Liver (tissue), 9 donors: ENCODE data around the gene SNX17. TPM values are rescaled to one million over a fixed set of nuclear protein-coding genes. Genes with fewer than 3 reads are reported as not detected.
A peak's percentile ranks its signal among the peaks of the same experiment; 100 is the strongest.

Experiments
- DNase-seq: peaks from one replicate; pipeline ENCODE4 v3.0.0-alpha.2; 2017; ENCODE audit warnings: low spot score
- H3K27ac ChIP-seq, 2 donors: one replicate each; pipeline ENCODE4 v1.7.0; 2013; ENCODE audit warnings: inconsistent platforms in 2 of 2, low read length in 2 of 2, control low read depth in 1 of 2, low read depth in 1 of 2, mild to moderate bottlenecking in 1 of 2
- H3K27me3 ChIP-seq, 4 donors: one replicate each; pipeline versions ENCODE4 v1.6.1 to v1.7.0; 2013; ENCODE audit warnings: low read length in 3 of 4, inconsistent platforms in 1 of 4, mild to moderate bottlenecking in 1 of 4, moderate library complexity in 1 of 4; ENCODE audit not compliant: control insufficient read depth in 4 of 4, insufficient read depth in 4 of 4
- H3K36me3 ChIP-seq, 4 donors: one replicate each; pipeline versions ENCODE4 v1.6.1 to v1.7.0; 2013; ENCODE audit warnings: low read length in 3 of 4, mild to moderate bottlenecking in 3 of 4, low read depth in 1 of 4, moderate library complexity in 1 of 4; ENCODE audit not compliant: control insufficient read depth in 4 of 4, insufficient read depth in 3 of 4
- H3K4me1 ChIP-seq, 4 donors: one replicate each; pipeline versions ENCODE4 v1.6.1 to v1.7.0; 2013; ENCODE audit warnings: low read length in 3 of 4, mild to moderate bottlenecking in 3 of 4, moderate library complexity in 1 of 4; ENCODE audit not compliant: control insufficient read depth in 4 of 4, insufficient read depth in 4 of 4
- H3K4me3 ChIP-seq, 3 donors: one replicate each; pipeline versions ENCODE4 v1.6.1 to v1.7.0; 2013; ENCODE audit warnings: low read length in 3 of 3, control low read depth in 1 of 3, low read depth in 1 of 3, mild to moderate bottlenecking in 1 of 3
- H3K9ac ChIP-seq, 2 donors: one replicate each; pipeline ENCODE4 v1.7.0; 2013; ENCODE audit warnings: low read length in 2 of 2, mild to moderate bottlenecking in 2 of 2, moderate library complexity in 2 of 2, control low read depth in 1 of 2, low read depth in 1 of 2
- H3K9me3 ChIP-seq, 4 donors: one replicate each; pipeline versions ENCODE4 v1.6.1 to v1.7.0; 2013; ENCODE audit warnings: low read length in 3 of 4; ENCODE audit not compliant: control insufficient read depth in 4 of 4
- EGR1 ChIP-seq, 2 donors: IDR thresholded peaks; 2 replicates each; pipeline ENCODE4 v1.6.1; 2016 to 2018; ENCODE audit warnings: antibody characterized with exemption in 2 of 2, low read depth in 2 of 2
- FOXA1 ChIP-seq: IDR thresholded peaks from 2 replicates; pipeline ENCODE4 v1.6.1; 2016; ENCODE audit warnings: antibody characterized with exemption
- FOXA2 ChIP-seq: IDR thresholded peaks from 2 replicates; pipeline ENCODE4 v1.6.1; 2016; ENCODE audit warnings: antibody characterized with exemption
- GABPA ChIP-seq, 2 donors: IDR thresholded peaks in 1 of 2; conservative IDR thresholded peaks in 1 of 2; 2 replicates each; pipeline ENCODE4 v1.6.1; 2016; ENCODE audit warnings: antibody characterized with exemption in 2 of 2, mild to moderate bottlenecking in 1 of 2, moderate library complexity in 1 of 2
- HNF4A ChIP-seq, 2 donors: conservative IDR thresholded peaks; 2 replicates each; pipeline ENCODE4 v1.6.1; 2016; ENCODE audit warnings: antibody characterized with exemption in 2 of 2, mild to moderate bottlenecking in 2 of 2
- HNF4G ChIP-seq: IDR thresholded peaks from 2 replicates; pipeline ENCODE4 v1.6.1; 2016; ENCODE audit warnings: antibody characterized with exemption
- JUND ChIP-seq, 2 donors: IDR thresholded peaks; 2 replicates each; pipeline ENCODE4 v1.6.1; 2016; ENCODE audit warnings: antibody characterized with exemption in 2 of 2
- RAD21 ChIP-seq, 2 donors: IDR thresholded peaks; 2 replicates each; pipeline ENCODE4 v1.6.1; 2016; ENCODE audit warnings: antibody characterized with exemption in 2 of 2, mild to moderate bottlenecking in 2 of 2
- SP1 ChIP-seq: IDR thresholded peaks from 2 replicates; pipeline ENCODE4 v1.6.1; 2018; ENCODE audit warnings: antibody characterized with exemption, mild to moderate bottlenecking
- YY1 ChIP-seq: IDR thresholded peaks from 2 replicates; pipeline ENCODE4 v1.6.1; 2016; ENCODE audit warnings: antibody characterized with exemption, mild to moderate bottlenecking
- WGBS: extraction: QIAGEN DNeasy Blood & Tissue Kit; methylation state at CpG from one replicate; pipeline ENCODE4 v1.1.7; 2013; 5-methylcytosine and 5-hydroxymethylcytosine counted together
- polyA plus RNA-seq, 2 donors: library from polyadenylated mRNA; stranded (reverse) in 1 of 2; unstranded in 1 of 2; fragments of 200-250 nt in 1 of 2; fragments of >200 nt in 1 of 2; fragmentation: Nextera tagmentation in 1 of 2; extraction: Ambion mirVana in 1 of 2; gene quantifications; one replicate each; pipeline versions ENCODE4 v1.2.1 to v1.2.3, GENCODE V29; 2013 to 2015
- total RNA-seq, 2 donors: library from RNA; depleted of rRNA; stranded (reverse); fragments of >200 nt; gene quantifications; one replicate each; pipeline ENCODE4 v1.2.3, GENCODE V29; 2014
- TF ChIP-seq, protein P1 (sequence below): fragments of 150-350 bp; IDR thresholded peaks from 2 replicates; pipeline ENCODE4 v1.5.1; 2017; ENCODE audit warnings: improper control_type of control experiment, low read depth, low read length; ENCODE audit not compliant: missing input control
- TF ChIP-seq, protein P2 (sequence below): IDR thresholded peaks from 2 replicates; pipeline ENCODE4 v1.6.1; 2016; ENCODE audit warnings: antibody characterized with exemption, mild to moderate bottlenecking
- TF ChIP-seq, protein P3 (sequence below): IDR thresholded peaks from 2 replicates; pipeline ENCODE4 v1.6.1; 2016; ENCODE audit warnings: antibody characterized with exemption
- donor health status: healthy.
- donor health status: healthy.
- donor health status: healthy.
- donor health status: healthy.
- donor health status: healthy.

SNX17 gene
- total and polyA plus RNA-seq, 4 donors, result 53.7 to 65.3 (median 59.1) TPM

DNA sequence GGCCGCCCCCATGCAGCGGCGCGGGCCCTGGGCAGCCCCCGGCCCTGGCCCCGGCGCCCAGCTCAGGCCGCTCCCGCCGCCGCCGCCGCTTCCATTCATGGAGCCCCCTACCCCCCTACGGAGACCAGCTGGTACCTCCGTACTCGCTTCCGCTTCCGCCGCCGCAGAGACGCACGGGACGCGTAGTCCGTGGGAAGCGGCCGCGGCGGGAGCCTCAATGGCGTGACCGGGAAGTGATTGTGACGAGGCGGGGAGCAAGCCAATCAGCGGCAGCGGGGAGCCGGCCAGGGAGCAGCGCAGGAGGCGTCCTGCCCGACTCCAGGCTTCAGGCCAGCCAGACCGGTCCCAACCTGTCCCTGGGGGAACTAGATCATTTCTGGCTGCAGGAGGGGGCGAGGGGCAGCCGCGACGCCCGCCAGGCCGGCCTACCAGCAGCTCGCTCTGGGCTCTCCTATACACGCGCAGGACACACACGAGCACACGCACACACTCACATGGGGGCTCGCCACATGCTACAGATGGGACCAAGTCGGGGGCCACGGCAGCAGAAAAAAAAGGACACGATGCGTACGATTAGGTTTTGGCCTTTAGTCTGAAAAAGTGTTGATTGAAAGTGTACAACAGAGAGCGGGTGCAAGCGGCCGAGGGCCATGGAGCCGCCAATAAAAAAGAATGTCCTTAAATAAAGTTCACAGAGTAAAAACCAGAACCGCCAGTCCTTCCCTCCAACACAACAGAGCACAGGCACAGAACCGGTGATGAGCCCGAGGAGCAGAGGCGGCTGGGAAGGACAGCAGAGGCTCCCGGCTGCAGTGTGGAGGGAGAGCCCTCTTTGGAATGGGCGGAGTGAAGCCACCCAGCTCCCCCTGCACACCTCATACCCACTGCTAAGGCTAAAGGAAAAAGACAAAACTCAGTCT lies 10.5 kb downstream of the SNX17 start, which contains the start of gene ZNF513:
ZNF513 (minus strand) TSS at position 109 of the 920 bp plus-strand sequence. CDS start 208 bp downstream, outside the sequence.
- TF ChIP-seq EGR1 (IDR thresholded peaks at IDR 0.05; ENCODE audit: low read depth in 2 of 2) (peak in 1 of 2 donors; percentile 23), YY1 (peak; percentile 80), SP1 (peak; percentile 66), GABPA (IDR thresholded peaks at IDR 0.05 in 1 of 2, conservative IDR thresholded peaks at IDR 0.05 in 1 of 2) (peak; percentile 74 to 93), RAD21 (IDR thresholded peaks at IDR 0.05) (peak in 1 of 2 donors; percentile 21), JUND (IDR thresholded peaks at IDR 0.05) (no peak)
- TF ChIP-seq, protein P1, sequence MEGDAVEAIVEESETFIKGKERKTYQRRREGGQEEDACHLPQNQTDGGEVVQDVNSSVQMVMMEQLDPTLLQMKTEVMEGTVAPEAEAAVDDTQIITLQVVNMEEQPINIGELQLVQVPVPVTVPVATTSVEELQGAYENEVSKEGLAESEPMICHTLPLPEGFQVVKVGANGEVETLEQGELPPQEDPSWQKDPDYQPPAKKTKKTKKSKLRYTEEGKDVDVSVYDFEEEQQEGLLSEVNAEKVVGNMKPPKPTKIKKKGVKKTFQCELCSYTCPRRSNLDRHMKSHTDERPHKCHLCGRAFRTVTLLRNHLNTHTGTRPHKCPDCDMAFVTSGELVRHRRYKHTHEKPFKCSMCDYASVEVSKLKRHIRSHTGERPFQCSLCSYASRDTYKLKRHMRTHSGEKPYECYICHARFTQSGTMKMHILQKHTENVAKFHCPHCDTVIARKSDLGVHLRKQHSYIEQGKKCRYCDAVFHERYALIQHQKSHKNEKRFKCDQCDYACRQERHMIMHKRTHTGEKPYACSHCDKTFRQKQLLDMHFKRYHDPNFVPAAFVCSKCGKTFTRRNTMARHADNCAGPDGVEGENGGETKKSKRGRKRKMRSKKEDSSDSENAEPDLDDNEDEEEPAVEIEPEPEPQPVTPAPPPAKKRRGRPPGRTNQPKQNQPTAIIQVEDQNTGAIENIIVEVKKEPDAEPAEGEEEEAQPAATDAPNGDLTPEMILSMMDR, result no peak
- TF ChIP-seq, protein P2, sequence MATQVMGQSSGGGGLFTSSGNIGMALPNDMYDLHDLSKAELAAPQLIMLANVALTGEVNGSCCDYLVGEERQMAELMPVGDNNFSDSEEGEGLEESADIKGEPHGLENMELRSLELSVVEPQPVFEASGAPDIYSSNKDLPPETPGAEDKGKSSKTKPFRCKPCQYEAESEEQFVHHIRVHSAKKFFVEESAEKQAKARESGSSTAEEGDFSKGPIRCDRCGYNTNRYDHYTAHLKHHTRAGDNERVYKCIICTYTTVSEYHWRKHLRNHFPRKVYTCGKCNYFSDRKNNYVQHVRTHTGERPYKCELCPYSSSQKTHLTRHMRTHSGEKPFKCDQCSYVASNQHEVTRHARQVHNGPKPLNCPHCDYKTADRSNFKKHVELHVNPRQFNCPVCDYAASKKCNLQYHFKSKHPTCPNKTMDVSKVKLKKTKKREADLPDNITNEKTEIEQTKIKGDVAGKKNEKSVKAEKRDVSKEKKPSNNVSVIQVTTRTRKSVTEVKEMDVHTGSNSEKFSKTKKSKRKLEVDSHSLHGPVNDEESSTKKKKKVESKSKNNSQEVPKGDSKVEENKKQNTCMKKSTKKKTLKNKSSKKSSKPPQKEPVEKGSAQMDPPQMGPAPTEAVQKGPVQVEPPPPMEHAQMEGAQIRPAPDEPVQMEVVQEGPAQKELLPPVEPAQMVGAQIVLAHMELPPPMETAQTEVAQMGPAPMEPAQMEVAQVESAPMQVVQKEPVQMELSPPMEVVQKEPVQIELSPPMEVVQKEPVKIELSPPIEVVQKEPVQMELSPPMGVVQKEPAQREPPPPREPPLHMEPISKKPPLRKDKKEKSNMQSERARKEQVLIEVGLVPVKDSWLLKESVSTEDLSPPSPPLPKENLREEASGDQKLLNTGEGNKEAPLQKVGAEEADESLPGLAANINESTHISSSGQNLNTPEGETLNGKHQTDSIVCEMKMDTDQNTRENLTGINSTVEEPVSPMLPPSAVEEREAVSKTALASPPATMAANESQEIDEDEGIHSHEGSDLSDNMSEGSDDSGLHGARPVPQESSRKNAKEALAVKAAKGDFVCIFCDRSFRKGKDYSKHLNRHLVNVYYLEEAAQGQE, result peak; percentile 56
- TF ChIP-seq, protein P3, sequence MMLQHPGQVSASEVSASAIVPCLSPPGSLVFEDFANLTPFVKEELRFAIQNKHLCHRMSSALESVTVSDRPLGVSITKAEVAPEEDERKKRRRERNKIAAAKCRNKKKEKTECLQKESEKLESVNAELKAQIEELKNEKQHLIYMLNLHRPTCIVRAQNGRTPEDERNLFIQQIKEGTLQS, result no peak
- Histone ChIP-seq H3K4me3 (peak within 1 kb of the TSS; percentile 70 to 86 (median 75)), H3K4me1 (peaks cover 7 to 49% (median 43%) of the 10 kb centered on the region in 4 donors), H3K9ac (peak within 1 kb of the TSS; percentile 61 to 99), H3K27me3 (no peaks in the 10 kb centered on the region), H3K9me3 (no peaks in the 10 kb centered on the region), H3K27ac (peak within 1 kb of the TSS; percentile 94 to 97), H3K36me3 (peaks cover 6 to 52% (median 28%) of the 10 kb centered on the region in 4 donors)
- WGBS, result 17% methylated on average over 67 of the region's 67 CpGs
- peak; percentile 88 for DNase-seq

DNA sequence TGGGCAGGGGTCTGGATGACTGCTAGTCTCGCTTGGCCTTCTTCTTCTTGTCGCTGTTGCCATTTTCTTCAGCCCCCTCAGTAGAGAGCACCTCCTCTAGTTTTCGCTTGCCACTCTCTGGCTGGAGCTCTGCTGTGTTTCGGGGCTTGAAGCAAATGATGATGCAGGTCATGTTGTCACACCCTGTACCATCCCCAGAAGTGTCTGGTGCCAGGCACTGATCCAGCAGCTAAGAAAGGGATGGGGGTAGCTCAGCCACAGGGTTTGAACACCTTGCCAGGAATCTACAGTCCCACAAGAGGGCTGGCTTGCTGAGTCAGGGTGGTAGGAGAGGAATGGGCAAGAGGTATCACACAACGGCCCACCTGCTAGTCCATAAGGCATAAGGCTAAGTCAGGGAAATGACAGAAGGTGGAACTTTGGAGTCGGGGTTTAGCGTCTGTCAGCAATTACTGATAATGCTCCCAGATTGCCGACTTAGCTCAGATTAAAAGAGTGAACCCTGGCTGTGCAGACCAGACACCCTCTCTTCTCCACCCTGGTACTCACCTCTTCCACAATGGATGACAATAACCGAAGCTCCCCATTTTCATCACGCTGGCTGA lies 11.3 kb downstream of the SNX17 start:
- peaks cover 6 to 46% (median 22%) of the 10 kb centered on the region in 4 donors for H3K36me3 ChIP-seq
- H3K4me3 ChIP-seq, result no peak overlapping the region
- no peak overlapping the region for H3K9ac ChIP-seq
- no peaks in the 10 kb centered on the region for H3K27me3 ChIP-seq
- no peaks in the 10 kb centered on the region for H3K9me3 ChIP-seq
- WGBS, result 94% methylated on average over 10 of the region's 10 CpGs
- H3K27ac ChIP-seq, result peak overlapping the region in 1 of 2 donors; percentile 94
- peaks cover 7 to 41% (median 35%) of the 10 kb centered on the region in 4 donors for H3K4me1 ChIP-seq
- no peak for DNase-seq
- TF ChIP-seq GABPA (IDR thresholded peaks at IDR 0.05 in 1 of 2, conservative IDR thresholded peaks at IDR 0.05 in 1 of 2), result no peak
- TF ChIP-seq HNF4A (conservative IDR thresholded peaks at IDR 0.05), result no peak
- no peak for TF ChIP-seq RAD21 (IDR thresholded peaks at IDR 0.05)
- no peak for TF ChIP-seq FOXA2
- no peak for TF ChIP-seq HNF4G
- TF ChIP-seq FOXA1, result no peak
- TF ChIP-seq, protein P3, result no peak
- TF ChIP-seq, protein P1, result no peak
- TF ChIP-seq, protein P2, result no peak
- no peak for TF ChIP-seq JUND (IDR thresholded peaks at IDR 0.05)
